HepG2 (cell line): ENCODE measurements around the gene CDCA5. TPM values are rescaled to one million over a fixed set of nuclear protein-coding genes. Genes with fewer than 3 reads are reported as not detected.
A peak's percentile ranks its signal among the peaks of the same experiment; 100 is the strongest.

ENCODE experiments used
- CCDC6 ChIP-seq: sonication (generic); formaldehyde crosslinking; IDR thresholded peaks from 2 replicates; pipeline ENCODE4 v1.8.1; 2022; ENCODE audit warnings: mild to moderate bottlenecking, missing genetic modification reagents, moderate library complexity
- ELF1 ChIP-seq: sonication (generic); formaldehyde crosslinking; IDR thresholded peaks from 2 replicates; pipeline ENCODE4 v1.4.0; 2020; ENCODE audit warnings: missing genetic modification reagents
- ELF3 ChIP-seq: IDR thresholded peaks from 2 replicates; pipeline ENCODE4 v1.6.1; 2016; ENCODE audit warnings: missing genetic modification reagents, missing compliant biosample characterization
- FOSL1 ChIP-seq: sonication (generic); formaldehyde crosslinking; IDR thresholded peaks from 2 replicates; pipeline ENCODE4 v1.9.0; 2021; ENCODE audit warnings: missing genetic modification reagents, borderline replicate concordance
- FOXP1 ChIP-seq, 2 experiments: fragments of 450-650 bp in 1 of 2; IDR thresholded peaks; 2 replicates each; pipeline ENCODE4 v1.6.1; 2017 to 2018; ENCODE audit warnings: antibody characterized with exemption in 1 of 2
- NR2C2 ChIP-seq: sonication (generic); formaldehyde crosslinking; IDR thresholded peaks from 2 replicates; pipeline ENCODE4 v1.4.0; 2020; ENCODE audit warnings: missing genetic modification reagents, mild to moderate bottlenecking, moderate library complexity, borderline replicate concordance
- NR2F2 ChIP-seq: IDR thresholded peaks from 2 replicates; pipeline ENCODE4 v1.6.1; 2012; ENCODE audit warnings: low read depth, inconsistent platforms, borderline replicate concordance
- PCBP1 ChIP-seq: fragments of 200-400 bp; formaldehyde crosslinking; IDR thresholded peaks from 2 replicates; pipeline ENCODE4 v1.6.1; 2017; ENCODE audit warnings: mild to moderate bottlenecking, low read depth, low read length, borderline replicate concordance
- PHF21A ChIP-seq: sonication (generic); formaldehyde crosslinking; IDR thresholded peaks from 2 replicates; pipeline ENCODE4 v1.5.0; 2020; ENCODE audit warnings: mild to moderate bottlenecking, missing genetic modification reagents
- ZBTB7B ChIP-seq: sonication (generic); formaldehyde crosslinking; IDR thresholded peaks from 2 replicates; pipeline ENCODE4 v1.4.0; 2020; ENCODE audit warnings: missing genetic modification reagents
- ZC3H13 ChIP-seq: sonication (generic); formaldehyde crosslinking; IDR thresholded peaks from 2 replicates; pipeline ENCODE4 v1.8.1; 2023; ENCODE audit warnings: mild to moderate bottlenecking, missing genetic modification reagents, moderate library complexity
- ZFP62 ChIP-seq: sonication (generic); formaldehyde crosslinking; IDR thresholded peaks from 2 replicates; pipeline ENCODE4 v1.4.0; 2020; ENCODE audit warnings: missing genetic modification reagents
- ZNF138 ChIP-seq: sonication (generic); formaldehyde crosslinking; IDR thresholded peaks from 2 replicates; pipeline ENCODE4 v1.5.0; 2020; ENCODE audit warnings: mild to moderate bottlenecking, low read depth, missing genetic modification reagents
- ZNF282 ChIP-seq: fragments of 450-650 bp; IDR thresholded peaks from 2 replicates; pipeline ENCODE4 v1.6.1; 2018; ENCODE audit not compliant: partially characterized antibody
- ZNF672 ChIP-seq: sonication (generic); formaldehyde crosslinking; IDR thresholded peaks from 2 replicates; pipeline ENCODE4 v1.8.1; 2022; ENCODE audit warnings: missing genetic modification reagents
- ZNF747 ChIP-seq: sonication (generic); formaldehyde crosslinking; IDR thresholded peaks from 2 replicates; pipeline ENCODE4 v1.8.1; 2023; ENCODE audit warnings: missing genetic modification reagents, mild to moderate bottlenecking, borderline replicate concordance
- ZNF749 ChIP-seq: sonication (generic); formaldehyde crosslinking; IDR thresholded peaks from 2 replicates; pipeline ENCODE4 v1.8.0; 2022; ENCODE audit warnings: mild to moderate bottlenecking, missing genetic modification reagents, moderate library complexity, borderline replicate concordance
- ZNF761 ChIP-seq: sonication (generic); formaldehyde crosslinking; conservative IDR thresholded peaks from 2 replicates; pipeline ENCODE4 v1.4.0; 2020; ENCODE audit warnings: mild to moderate bottlenecking, missing genetic modification reagents
- polyA plus RNA-seq, 8 experiments: library from polyadenylated mRNA; depleted of rRNA in 3 of 8; stranded (reverse) in 7 of 8; unstranded in 1 of 8; fragments of >200 nt; fragmentation: Illumina TruSeq in 4 of 8; extraction: Trizol in 4 of 8; gene quantifications; 2 replicates each; pipeline versions ENCODE4 v1.2.1 to v1.2.3, GENCODE V29; 2011 to 2016; ENCODE audit warnings: low read depth in 4 of 8, missing spikeins in 1 of 8, mixed read lengths in 1 of 8; ENCODE audit not compliant: insufficient read depth in 1 of 8
- total RNA-seq, 5 experiments: library from RNA; depleted of rRNA; stranded (reverse); fragments of >200 nt; fragmentation: Illumina TruSeq; extraction: Trizol; gene quantifications; 2 replicates each; pipeline ENCODE4 v1.2.3, GENCODE V29; 2016; ENCODE audit warnings: low read depth in 1 of 5
- TF ChIP-seq, protein P1 (sequence below): sonication (generic); formaldehyde crosslinking; IDR thresholded peaks from 2 replicates; pipeline ENCODE4 v1.8.1; 2023; ENCODE audit warnings: missing genetic modification reagents, mild to moderate bottlenecking, borderline replicate concordance
- TF ChIP-seq, protein P2 (sequence below): sonication (generic); formaldehyde crosslinking; IDR thresholded peaks from 2 replicates; pipeline ENCODE4 v1.4.0; 2020; ENCODE audit warnings: missing genetic modification reagents, borderline replicate concordance
- TF ChIP-seq, protein P3 (sequence below): IDR thresholded peaks from 2 replicates; pipeline ENCODE4 v1.6.1; 2016; ENCODE audit warnings: missing genetic modification reagents, missing compliant biosample characterization
- TF ChIP-seq, protein P4 (sequence below): sonication (generic); formaldehyde crosslinking; IDR thresholded peaks from 2 replicates; pipeline ENCODE4 v1.8.0; 2023; ENCODE audit warnings: mild to moderate bottlenecking, missing genetic modification reagents
- TF ChIP-seq, protein P5 (sequence below): sonication (generic); formaldehyde crosslinking; IDR thresholded peaks from 2 replicates; pipeline ENCODE4 v1.5.0; 2020; ENCODE audit warnings: missing genetic modification reagents, mild to moderate bottlenecking, borderline replicate concordance
- TF ChIP-seq, protein P6 (sequence below): sonication (generic); formaldehyde crosslinking; IDR thresholded peaks from 2 replicates; pipeline ENCODE4 v1.4.0; 2020; ENCODE audit warnings: missing genetic modification reagents

CDCA5 gene
- total and polyA plus RNA-seq, 2 of the 13 experiments (the other 11 are each of a cell fraction or from before 2014, with no cell fraction given), result 13.5 to 50.6 TPM

DNA sequence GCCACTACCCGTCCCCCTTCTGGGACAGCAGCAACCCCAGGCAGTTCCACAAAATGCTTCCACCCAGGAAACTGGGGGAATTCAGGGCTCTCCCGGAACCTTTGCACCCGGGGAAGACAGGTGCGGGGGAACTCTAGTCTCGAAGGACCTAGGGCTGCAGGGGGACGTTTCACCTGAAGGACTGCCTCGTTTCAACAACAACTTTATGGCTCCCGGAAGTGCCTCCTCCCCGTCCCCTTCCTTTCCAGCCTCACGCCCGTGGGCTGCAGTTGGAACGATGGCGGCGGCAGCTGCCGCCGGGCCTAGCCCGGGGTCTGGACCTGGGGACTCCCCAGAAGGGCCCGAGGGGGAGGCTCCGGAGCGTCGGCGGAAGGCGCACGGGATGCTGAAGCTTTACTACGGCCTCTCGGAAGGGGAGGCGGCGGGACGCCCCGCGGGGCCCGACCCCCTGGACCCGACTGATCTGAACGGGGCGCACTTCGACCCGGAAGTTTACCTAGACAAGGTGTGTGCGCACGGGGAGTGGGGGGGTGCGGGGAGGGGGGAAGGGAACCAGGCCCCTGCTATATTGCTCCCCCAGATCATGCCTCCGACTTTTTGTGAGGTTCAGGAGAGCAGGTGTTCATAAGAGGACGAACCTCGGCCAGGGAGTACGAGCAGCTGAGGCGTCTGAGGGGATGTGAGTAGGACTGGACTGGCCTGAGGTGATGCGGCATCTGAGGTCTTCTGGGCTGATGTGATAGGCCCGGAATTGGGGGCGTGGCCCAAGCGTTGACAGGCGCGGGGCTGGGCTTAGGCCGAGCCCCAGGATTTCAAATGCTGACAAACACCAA is 12.3 kb upstream of the CDCA5 start, which contains the start of gene VPS51 (continued):
- TF ChIP-seq ZNF749 (CRISPR knock-in tag), result no peak; the same call in 1 of the 2 replicates
- TF ChIP-seq, protein P1, sequence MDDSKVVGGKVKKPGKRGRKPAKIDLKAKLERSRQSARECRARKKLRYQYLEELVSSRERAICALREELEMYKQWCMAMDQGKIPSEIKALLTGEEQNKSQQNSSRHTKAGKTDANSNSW, result no peak; the same call in 1 of the 2 replicates
- TF ChIP-seq ZFP62 (CRISPR knock-in tag), result no peak
- TF ChIP-seq, protein P2, sequence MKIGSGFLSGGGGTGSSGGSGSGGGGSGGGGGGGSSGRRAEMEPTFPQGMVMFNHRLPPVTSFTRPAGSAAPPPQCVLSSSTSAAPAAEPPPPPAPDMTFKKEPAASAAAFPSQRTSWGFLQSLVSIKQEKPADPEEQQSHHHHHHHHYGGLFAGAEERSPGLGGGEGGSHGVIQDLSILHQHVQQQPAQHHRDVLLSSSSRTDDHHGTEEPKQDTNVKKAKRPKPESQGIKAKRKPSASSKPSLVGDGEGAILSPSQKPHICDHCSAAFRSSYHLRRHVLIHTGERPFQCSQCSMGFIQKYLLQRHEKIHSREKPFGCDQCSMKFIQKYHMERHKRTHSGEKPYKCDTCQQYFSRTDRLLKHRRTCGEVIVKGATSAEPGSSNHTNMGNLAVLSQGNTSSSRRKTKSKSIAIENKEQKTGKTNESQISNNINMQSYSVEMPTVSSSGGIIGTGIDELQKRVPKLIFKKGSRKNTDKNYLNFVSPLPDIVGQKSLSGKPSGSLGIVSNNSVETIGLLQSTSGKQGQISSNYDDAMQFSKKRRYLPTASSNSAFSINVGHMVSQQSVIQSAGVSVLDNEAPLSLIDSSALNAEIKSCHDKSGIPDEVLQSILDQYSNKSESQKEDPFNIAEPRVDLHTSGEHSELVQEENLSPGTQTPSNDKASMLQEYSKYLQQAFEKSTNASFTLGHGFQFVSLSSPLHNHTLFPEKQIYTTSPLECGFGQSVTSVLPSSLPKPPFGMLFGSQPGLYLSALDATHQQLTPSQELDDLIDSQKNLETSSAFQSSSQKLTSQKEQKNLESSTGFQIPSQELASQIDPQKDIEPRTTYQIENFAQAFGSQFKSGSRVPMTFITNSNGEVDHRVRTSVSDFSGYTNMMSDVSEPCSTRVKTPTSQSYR (CRISPR knock-in tag), result peak; percentile 63
- TF ChIP-seq ELF3, result peak; percentile 89
- no peak for TF ChIP-seq FOSL1 (CRISPR knock-in tag)
- no peak for TF ChIP-seq FOXP1 (IDR thresholded peaks at IDR 0.05)
- peak; percentile 54; the same call in 1 of the 2 replicates for TF ChIP-seq FOXP1 (CRISPR knock-in tag; IDR thresholded peaks at IDR 0.05)
- TF ChIP-seq, protein P3, sequence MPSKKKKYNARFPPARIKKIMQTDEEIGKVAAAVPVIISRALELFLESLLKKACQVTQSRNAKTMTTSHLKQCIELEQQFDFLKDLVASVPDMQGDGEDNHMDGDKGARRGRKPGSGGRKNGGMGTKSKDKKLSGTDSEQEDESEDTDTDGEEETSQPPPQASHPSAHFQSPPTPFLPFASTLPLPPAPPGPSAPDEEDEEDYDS (CRISPR knock-in tag), result peak; percentile 62
- TF ChIP-seq ZNF282, result no peak
- TF ChIP-seq PHF21A (CRISPR knock-in tag), result peak; percentile 77; the same call in 1 of the 2 replicates
- peak; percentile 92 for TF ChIP-seq ELF1 (CRISPR knock-in tag)
- TF ChIP-seq PCBP1, result 0 out of 2 replicates have a peak, but pooled peaks have one; percentile 72
- TF ChIP-seq, protein P4, sequence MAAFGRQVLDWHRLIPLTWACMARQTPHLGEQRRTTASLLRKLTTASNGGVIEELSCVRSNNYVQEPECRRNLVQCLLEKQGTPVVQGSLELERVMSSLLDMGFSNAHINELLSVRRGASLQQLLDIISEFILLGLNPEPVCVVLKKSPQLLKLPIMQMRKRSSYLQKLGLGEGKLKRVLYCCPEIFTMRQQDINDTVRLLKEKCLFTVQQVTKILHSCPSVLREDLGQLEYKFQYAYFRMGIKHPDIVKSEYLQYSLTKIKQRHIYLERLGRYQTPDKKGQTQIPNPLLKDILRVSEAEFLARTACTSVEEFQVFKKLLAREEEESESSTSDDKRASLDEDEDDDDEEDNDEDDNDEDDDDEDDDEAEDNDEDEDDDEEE (CRISPR knock-in tag), result no peak
- 0 out of 2 replicates have a peak, but pooled peaks have one; percentile 71 for TF ChIP-seq NR2F2
- TF ChIP-seq, protein P5, sequence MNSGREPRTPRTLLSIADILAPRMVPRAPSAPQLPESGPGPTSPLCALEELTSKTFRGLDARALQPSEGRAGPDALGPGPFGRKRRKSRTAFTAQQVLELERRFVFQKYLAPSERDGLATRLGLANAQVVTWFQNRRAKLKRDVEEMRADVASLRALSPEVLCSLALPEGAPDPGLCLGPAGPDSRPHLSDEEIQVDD (CRISPR knock-in tag), result no peak
- TF ChIP-seq ZBTB7B (CRISPR knock-in tag), result peak; percentile 56; the same call in 1 of the 2 replicates
- no peak; the same call in 1 of the 2 replicates for TF ChIP-seq ZNF761 (CRISPR knock-in tag)
- no peak for TF ChIP-seq CCDC6 (CRISPR knock-in tag)
- TF ChIP-seq NR2C2 (CRISPR knock-in tag), result peak; percentile 99
- TF ChIP-seq, protein P6, sequence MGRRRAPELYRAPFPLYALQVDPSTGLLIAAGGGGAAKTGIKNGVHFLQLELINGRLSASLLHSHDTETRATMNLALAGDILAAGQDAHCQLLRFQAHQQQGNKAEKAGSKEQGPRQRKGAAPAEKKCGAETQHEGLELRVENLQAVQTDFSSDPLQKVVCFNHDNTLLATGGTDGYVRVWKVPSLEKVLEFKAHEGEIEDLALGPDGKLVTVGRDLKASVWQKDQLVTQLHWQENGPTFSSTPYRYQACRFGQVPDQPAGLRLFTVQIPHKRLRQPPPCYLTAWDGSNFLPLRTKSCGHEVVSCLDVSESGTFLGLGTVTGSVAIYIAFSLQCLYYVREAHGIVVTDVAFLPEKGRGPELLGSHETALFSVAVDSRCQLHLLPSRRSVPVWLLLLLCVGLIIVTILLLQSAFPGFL (CRISPR knock-in tag), result no peak
- no peak for TF ChIP-seq ZNF672
- TF ChIP-seq ZNF138 (CRISPR knock-in tag), result no peak
- peak; percentile 95 for TF ChIP-seq ZNF747 (CRISPR knock-in tag)
- no peak for TF ChIP-seq ZC3H13 (CRISPR knock-in tag)
